Smooth muscle cell of the brain vasculature (primary cell): ENCODE results near the gene MEAK7.
"Not testable (repeated sequence)": the region's sequence is repeated elsewhere in the genome, so short reads cannot be mapped to it uniquely, and the experiment has no call there.

Experiments used
- DNase-seq: peaks from one replicate; pipeline ENCODE4 v3.0.0-alpha.2; 2012; ENCODE audit warnings: low read depth, low spot score

MEAK7 gene

GRCh38 chr16:84532855-84533486 lies 28.5 kb upstream of the MEAK7 start:
- no peak for DNase-seq

GRCh38 chr16:84532291-84532724 lies 27.8 kb upstream of the MEAK7 start:
- DNase-seq = no peak

- DNase-seq = no peak
Observed at GRCh38 chr16:84531671-84532111, 27.2 kb upstream of the MEAK7 start.

- no peak for DNase-seq
Observed at GRCh38 chr16:84530590-84530989, 26.1 kb upstream of the MEAK7 start.

- no peak for DNase-seq
Observed at GRCh38 chr16:84529607-84530006, 25.1 kb upstream of the MEAK7 start.

- DNase-seq = no peak
Observed at GRCh38 chr16:84528322-84528721, 23.9 kb upstream of the MEAK7 start.

- no peak for DNase-seq
Observed at GRCh38 chr16:84527532-84528269, 23.2 kb upstream of the MEAK7 start.

- no peak for DNase-seq
Observed at GRCh38 chr16:84526794-84527531, 22.5 kb upstream of the MEAK7 start.

GRCh38 chr16:84524941-84525581 lies 20.6 kb upstream of the MEAK7 start:
- not testable (repeated sequence) for DNase-seq

- DNase-seq = no peak
Observed at GRCh38 chr16:84524346-84524920, 20.0 kb upstream of the MEAK7 start.

- no peak for DNase-seq
Observed at GRCh38 chr16:84521497-84521770, 17.0 kb upstream of the MEAK7 start.

- no peak for DNase-seq
Observed at GRCh38 chr16:84520725-84521496, 16.5 kb upstream of the MEAK7 start.

- no peak for DNase-seq
Observed at GRCh38 chr16:84519855-84520254, 15.4 kb upstream of the MEAK7 start.

GRCh38 chr16:84518804-84519341 lies 14.4 kb upstream of the MEAK7 start:
- no peak for DNase-seq

- not testable (repeated sequence) for DNase-seq
Observed at GRCh38 chr16:84518220-84518619, 13.8 kb upstream of the MEAK7 start.

- DNase-seq = no peak
Observed at GRCh38 chr16:84517366-84517765, 12.9 kb upstream of the MEAK7 start.

- no peak for DNase-seq
Observed at GRCh38 chr16:84514874-84515835, 10.7 kb upstream of the MEAK7 start.

- no peak for DNase-seq
Observed at GRCh38 chr16:84514295-84514873, 9.9 kb upstream of the MEAK7 start.

- DNase-seq = no peak
Observed at GRCh38 chr16:84513666-84514065, 9.2 kb upstream of the MEAK7 start.
